ENCODE measurements around the gene AIM2. TPM values are rescaled to one million over a fixed set of nuclear protein-coding genes. Genes with fewer than 3 reads are reported as not detected.

AIM2 gene
- total and polyA plus RNA-seq, 4 donors = 0.28 to 0.42 (median 0.31) TPM

DNA sequence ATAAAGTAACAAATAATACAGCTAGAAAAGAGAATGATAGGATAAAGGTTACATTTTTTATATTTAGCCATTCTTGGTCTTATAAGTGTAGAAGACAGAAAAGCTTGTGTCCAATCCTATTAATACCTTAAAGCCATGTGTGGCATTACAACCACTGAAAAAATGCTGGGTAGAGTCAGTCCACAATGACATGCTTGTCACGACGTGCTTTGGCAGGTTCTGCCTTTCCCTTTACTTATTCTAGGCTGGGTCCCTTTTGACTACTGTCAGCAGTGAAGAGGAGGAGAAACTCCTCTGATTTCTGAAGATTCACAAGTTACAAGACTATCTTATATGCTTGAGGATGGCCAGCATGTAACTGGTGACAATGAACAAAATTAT, 14.6 kb upstream of the AIM2 start:
- no peaks in the 10 kb centered on the region for H3K27me3 ChIP-seq (ENCODE audit: control insufficient read depth in 4 of 4, insufficient read depth in 4 of 4, low read length in 3 of 4)
- H3K9ac ChIP-seq (ENCODE audit: low read depth in 1 of 2, low read length in 2 of 2) = no peak overlapping the region
- TF ChIP-seq TAF1 (conservative IDR thresholded peaks at IDR 0.05) (no peak), RXRA (IDR thresholded peaks at IDR 0.05) (no peak), RAD21 (IDR thresholded peaks at IDR 0.05) (no peak), HNF4A (conservative IDR thresholded peaks at IDR 0.05) (no peak), GABPA (IDR thresholded peaks at IDR 0.05 in 1 of 2, conservative IDR thresholded peaks at IDR 0.05 in 1 of 2) (no peak)
- H3K9me3 ChIP-seq (ENCODE audit: control insufficient read depth in 4 of 4, low read length in 3 of 4) = no peaks in the 10 kb centered on the region
- H3K36me3 ChIP-seq (ENCODE audit: control insufficient read depth in 4 of 4, insufficient read depth in 3 of 4, low read depth in 1 of 4, low read length in 3 of 4) = no peaks in the 10 kb centered on the region
- H3K4me3 ChIP-seq (ENCODE audit: low read depth in 1 of 3, low read length in 3 of 3) = no peak overlapping the region
- no peaks in the 10 kb centered on the region for H3K4me1 ChIP-seq (ENCODE audit: control insufficient read depth in 4 of 4, insufficient read depth in 4 of 4, low read length in 3 of 4)
- no peak for DNase-seq (ENCODE audit: low spot score)
- no peak overlapping the region for H3K27ac ChIP-seq (ENCODE audit: low read depth in 1 of 2, low read length in 2 of 2)
- WGBS = 85% methylated on average over 2 of the region's 2 CpGs

DNA sequence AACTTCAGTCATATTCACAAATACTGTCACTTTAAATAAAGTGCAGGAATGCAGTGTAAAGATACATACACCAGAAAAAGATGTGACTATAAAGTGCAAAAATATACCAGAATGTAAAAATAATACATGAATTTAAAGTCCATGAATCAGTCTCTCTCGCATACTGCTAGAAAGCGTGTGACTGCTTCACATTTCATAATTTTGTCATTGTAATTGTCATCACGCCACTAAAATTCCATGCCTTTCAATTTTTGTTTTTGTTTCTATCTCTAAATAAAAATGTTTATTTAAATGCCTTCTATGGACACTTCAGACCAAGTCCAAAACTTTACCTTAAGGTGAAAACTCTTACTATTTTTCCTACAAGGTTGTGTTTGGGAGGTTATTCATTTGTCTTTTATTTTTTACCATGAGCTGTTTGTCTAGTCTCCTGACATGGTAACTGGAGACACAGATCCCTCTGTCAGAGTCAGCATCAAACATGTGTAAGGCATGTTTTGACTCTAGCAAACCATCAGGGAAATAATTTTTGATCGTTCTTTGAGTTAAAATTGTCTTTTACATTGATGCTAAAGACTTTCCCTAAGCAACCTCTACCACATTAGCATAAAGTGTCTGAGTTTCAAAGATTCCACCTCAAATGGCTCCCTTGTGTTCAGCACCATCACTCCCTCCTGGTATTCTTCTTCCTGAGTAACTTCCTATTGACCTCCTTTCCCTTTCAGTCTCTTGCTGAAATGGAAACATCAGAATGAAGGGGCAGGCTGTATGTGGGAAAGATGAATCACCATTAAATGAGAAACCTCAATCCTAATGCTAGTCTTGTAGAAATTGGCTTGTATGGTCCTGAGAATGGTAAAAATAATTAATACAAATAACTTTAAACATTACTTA, 14.0 kb upstream of the AIM2 start:
- no peak overlapping the region for H3K4me3 ChIP-seq (ENCODE audit: low read depth in 1 of 3, low read length in 3 of 3)
- H3K27me3 ChIP-seq (ENCODE audit: control insufficient read depth in 4 of 4, insufficient read depth in 4 of 4, low read length in 3 of 4) = no peaks in the 10 kb centered on the region
- TF ChIP-seq, protein P1, sequence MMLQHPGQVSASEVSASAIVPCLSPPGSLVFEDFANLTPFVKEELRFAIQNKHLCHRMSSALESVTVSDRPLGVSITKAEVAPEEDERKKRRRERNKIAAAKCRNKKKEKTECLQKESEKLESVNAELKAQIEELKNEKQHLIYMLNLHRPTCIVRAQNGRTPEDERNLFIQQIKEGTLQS (IDR thresholded peaks at IDR 0.05) = no peak
- TF ChIP-seq FOXA1 (IDR thresholded peaks at IDR 0.05) = no peak
- TF ChIP-seq, protein P2, sequence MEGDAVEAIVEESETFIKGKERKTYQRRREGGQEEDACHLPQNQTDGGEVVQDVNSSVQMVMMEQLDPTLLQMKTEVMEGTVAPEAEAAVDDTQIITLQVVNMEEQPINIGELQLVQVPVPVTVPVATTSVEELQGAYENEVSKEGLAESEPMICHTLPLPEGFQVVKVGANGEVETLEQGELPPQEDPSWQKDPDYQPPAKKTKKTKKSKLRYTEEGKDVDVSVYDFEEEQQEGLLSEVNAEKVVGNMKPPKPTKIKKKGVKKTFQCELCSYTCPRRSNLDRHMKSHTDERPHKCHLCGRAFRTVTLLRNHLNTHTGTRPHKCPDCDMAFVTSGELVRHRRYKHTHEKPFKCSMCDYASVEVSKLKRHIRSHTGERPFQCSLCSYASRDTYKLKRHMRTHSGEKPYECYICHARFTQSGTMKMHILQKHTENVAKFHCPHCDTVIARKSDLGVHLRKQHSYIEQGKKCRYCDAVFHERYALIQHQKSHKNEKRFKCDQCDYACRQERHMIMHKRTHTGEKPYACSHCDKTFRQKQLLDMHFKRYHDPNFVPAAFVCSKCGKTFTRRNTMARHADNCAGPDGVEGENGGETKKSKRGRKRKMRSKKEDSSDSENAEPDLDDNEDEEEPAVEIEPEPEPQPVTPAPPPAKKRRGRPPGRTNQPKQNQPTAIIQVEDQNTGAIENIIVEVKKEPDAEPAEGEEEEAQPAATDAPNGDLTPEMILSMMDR (IDR thresholded peaks at IDR 0.05; ENCODE audit: low read depth, low read length, missing input control) = no peak
- TF ChIP-seq, protein P3, sequence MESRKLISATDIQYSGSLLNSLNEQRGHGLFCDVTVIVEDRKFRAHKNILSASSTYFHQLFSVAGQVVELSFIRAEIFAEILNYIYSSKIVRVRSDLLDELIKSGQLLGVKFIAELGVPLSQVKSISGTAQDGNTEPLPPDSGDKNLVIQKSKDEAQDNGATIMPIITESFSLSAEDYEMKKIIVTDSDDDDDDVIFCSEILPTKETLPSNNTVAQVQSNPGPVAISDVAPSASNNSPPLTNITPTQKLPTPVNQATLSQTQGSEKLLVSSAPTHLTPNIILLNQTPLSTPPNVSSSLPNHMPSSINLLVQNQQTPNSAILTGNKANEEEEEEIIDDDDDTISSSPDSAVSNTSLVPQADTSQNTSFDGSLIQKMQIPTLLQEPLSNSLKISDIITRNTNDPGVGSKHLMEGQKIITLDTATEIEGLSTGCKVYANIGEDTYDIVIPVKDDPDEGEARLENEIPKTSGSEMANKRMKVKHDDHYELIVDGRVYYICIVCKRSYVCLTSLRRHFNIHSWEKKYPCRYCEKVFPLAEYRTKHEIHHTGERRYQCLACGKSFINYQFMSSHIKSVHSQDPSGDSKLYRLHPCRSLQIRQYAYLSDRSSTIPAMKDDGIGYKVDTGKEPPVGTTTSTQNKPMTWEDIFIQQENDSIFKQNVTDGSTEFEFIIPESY (IDR thresholded peaks at IDR 0.05) = no peak
- TF ChIP-seq, protein P4, sequence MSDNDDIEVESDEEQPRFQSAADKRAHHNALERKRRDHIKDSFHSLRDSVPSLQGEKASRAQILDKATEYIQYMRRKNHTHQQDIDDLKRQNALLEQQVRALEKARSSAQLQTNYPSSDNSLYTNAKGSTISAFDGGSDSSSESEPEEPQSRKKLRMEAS (IDR thresholded peaks at IDR 0.05) = no peak
- TF ChIP-seq HNF4A (conservative IDR thresholded peaks at IDR 0.05) = no peak
- no peak for TF ChIP-seq RAD21 (IDR thresholded peaks at IDR 0.05)
- no peak for TF ChIP-seq EGR1 (IDR thresholded peaks at IDR 0.05; ENCODE audit: low read depth in 2 of 2)
- TF ChIP-seq GABPA (IDR thresholded peaks at IDR 0.05 in 1 of 2, conservative IDR thresholded peaks at IDR 0.05 in 1 of 2) = no peak
- no peaks in the 10 kb centered on the region for H3K36me3 ChIP-seq (ENCODE audit: control insufficient read depth in 4 of 4, insufficient read depth in 3 of 4, low read depth in 1 of 4, low read length in 3 of 4)
- DNase-seq (ENCODE audit: low spot score) = no peak
- H3K9ac ChIP-seq (ENCODE audit: low read depth in 1 of 2, low read length in 2 of 2) = no peak overlapping the region
- no peak overlapping the region for H3K27ac ChIP-seq (ENCODE audit: low read depth in 1 of 2, low read length in 2 of 2)
- H3K4me1 ChIP-seq (ENCODE audit: control insufficient read depth in 4 of 4, insufficient read depth in 4 of 4, low read length in 3 of 4) = no peaks in the 10 kb centered on the region
- WGBS = 83% methylated on average over 4 of the region's 4 CpGs
- no peaks in the 10 kb centered on the region for H3K9me3 ChIP-seq (ENCODE audit: control insufficient read depth in 4 of 4, low read length in 3 of 4)

Measured in liver (tissue), 9 donors.